K562 (cell line): ENCODE measurements around the gene RBM27. TPM values are rescaled to one million over a fixed set of nuclear protein-coding genes. Genes with fewer than 3 reads are reported as not detected.
A peak's percentile ranks its signal among the peaks of the same experiment; 100 is the strongest.

ENCODE experiments used
- AFF4 ChIP-seq: sonication (generic); formaldehyde crosslinking; IDR thresholded peaks from 2 replicates; pipeline ENCODE4 v1.8.0; 2023; ENCODE audit warnings: mild to moderate bottlenecking, missing genetic modification reagents
- E4F1 ChIP-seq: fragments of 250-450 bp; sonication (Bioruptor Pico); IDR thresholded peaks from 2 replicates; pipeline ENCODE4 v1.5.0; 2021; ENCODE audit warnings: mild to moderate bottlenecking, borderline replicate concordance
- ETS1 ChIP-seq: conservative IDR thresholded peaks from 2 replicates; pipeline ENCODE4 v1.6.1; 2011; ENCODE audit warnings: low read depth, mild to moderate bottlenecking, low read length; ENCODE audit not compliant: control insufficient read depth
- HBP1 ChIP-seq: fragments of 450-650 bp; formaldehyde crosslinking; IDR thresholded peaks from 2 replicates; pipeline ENCODE4 v1.4.0; 2022; ENCODE audit warnings: missing genetic modification characterization
- HINFP ChIP-seq: fragments of 450-650 bp; conservative IDR thresholded peaks from 2 replicates; pipeline ENCODE4 v1.6.1; 2016; ENCODE audit warnings: missing genetic modification characterization, low read depth, mild to moderate bottlenecking, control low read depth, missing compliant biosample characterization
- NFATC3 ChIP-seq: fragments of 450-650 bp; IDR thresholded peaks from 2 replicates; pipeline ENCODE4 v1.6.1; 2017; ENCODE audit warnings: mild to moderate bottlenecking
- NFE2L1 ChIP-seq: fragments of 450-650 bp; IDR thresholded peaks from 2 replicates; pipeline ENCODE4 v1.6.1; 2016; ENCODE audit warnings: missing genetic modification characterization, low read depth, mild to moderate bottlenecking, missing compliant biosample characterization, moderate library complexity, borderline replicate concordance
- PRPF4 ChIP-seq: fragments of 200-400 bp; formaldehyde crosslinking; IDR thresholded peaks from one replicate; pipeline ENCODE4 v1.6.1; 2017; ENCODE audit warnings: low read length, low read depth, mild to moderate bottlenecking; ENCODE audit not compliant: insufficient read depth, poor library complexity, severe bottlenecking
- SOX6 ChIP-seq: fragments of 450-650 bp; IDR thresholded peaks from 2 replicates; pipeline ENCODE4 v1.6.1; 2014; ENCODE audit warnings: mild to moderate bottlenecking
- ZNF239 ChIP-seq: fragments of 250-450 bp; sonication (Bioruptor Pico); IDR thresholded peaks from 2 replicates; pipeline ENCODE4 v1.4.0; 2020; ENCODE audit warnings: mild to moderate bottlenecking
- ZNF282 ChIP-seq: sonication (generic); formaldehyde crosslinking; IDR thresholded peaks from 2 replicates; pipeline ENCODE4 v1.8.1; 2023; ENCODE audit warnings: missing genetic modification reagents
- ZNF695 ChIP-seq: fragments of 450-650 bp; formaldehyde crosslinking; IDR thresholded peaks from 2 replicates; pipeline ENCODE4 v1.4.0; 2020; ENCODE audit warnings: mild to moderate bottlenecking, moderate library complexity
- polyA plus RNA-seq, 8 experiments: library from polyadenylated mRNA; depleted of rRNA in 4 of 8; stranded (reverse) in 5 of 8; unstranded in 3 of 8; fragments of >200 nt; fragmentation: Nextera tagmentation in 2 of 8; fragmentation: Illumina TruSeq in 1 of 8; extraction: Ambion mirVana in 2 of 8; extraction: Trizol in 1 of 8; gene quantifications; 2 replicates each; pipeline versions ENCODE4 v1.2.1 to v1.2.3, GENCODE V29; 2011 to 2014; ENCODE audit warnings: inconsistent platforms in 1 of 8, missing spikeins in 1 of 8
- total RNA-seq, 7 experiments: library from RNA; depleted of rRNA in 6 of 7; stranded (reverse); fragments of >200 nt in 6 of 7; fragmentation: Illumina TruSeq in 2 of 7; extraction: Trizol in 2 of 7; gene quantifications; 2 replicates each; pipeline versions ENCODE4 v1.2.1 to v1.2.3, GENCODE V29; 2011 to 2021; ENCODE audit warnings: low replicate concordance in 1 of 7

RBM27 gene
- total and polyA plus RNA-seq, 9 of the 15 experiments (the other 6 are each of a cell fraction or from before 2014, with no cell fraction given), result 5.3 to 45.4 (median 29.1) TPM

GRCh38 chr5:146203011-146203871, at the start of gene RBM27 (continued):
- no peak; the same call in 1 of the 2 replicates for TF ChIP-seq AFF4
- no peak for TF ChIP-seq PRPF4
- no peak for TF ChIP-seq ZNF239 (CRISPR knock-in tag)
- peak; percentile 56; the same call in 1 of the 2 replicates for TF ChIP-seq SOX6
- no peak for TF ChIP-seq NFATC3
- TF ChIP-seq ETS1, result no peak
- TF ChIP-seq E4F1, result no peak
- TF ChIP-seq HINFP (tag), result no peak
- no peak for TF ChIP-seq ZNF282 (CRISPR knock-in tag)
- no peak for TF ChIP-seq HBP1 (CRISPR knock-in tag)
- no peak for TF ChIP-seq ZNF695 (CRISPR knock-in tag)
- no peak for TF ChIP-seq NFE2L1
